ENCODE results near the gene FAM117B.

The FAM117B gene

DNA sequence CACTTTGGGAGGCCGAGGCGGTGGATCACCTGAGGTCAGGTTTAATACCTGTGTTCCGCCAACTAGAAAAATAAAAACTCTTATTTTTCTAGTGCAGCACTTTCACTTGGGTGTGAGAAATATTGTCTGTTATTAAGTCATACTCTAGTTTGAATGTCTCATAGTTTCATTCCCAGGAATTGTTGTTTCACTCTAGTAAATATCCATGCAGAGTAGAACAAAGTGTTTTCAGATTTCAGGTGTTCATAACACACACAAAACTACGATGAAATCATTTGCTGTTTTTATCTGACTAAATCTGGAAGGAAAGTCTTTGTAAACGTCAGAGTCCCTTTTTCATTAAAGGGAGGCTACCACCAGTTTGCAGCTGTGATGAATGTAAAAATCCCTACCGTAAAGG lies 4.0 kb downstream of the FAM117B start:
- DNase-seq (no peak), ATAC-seq (ENCODE audit: insufficient read depth, low read depth) (no peak)
- Histone ChIP-seq H3K9ac (ENCODE audit: low read depth, low read length) (no peak overlapping the region), H3K4me3 (ENCODE audit: low read depth in 1 of 2, low read length in 2 of 2) (no peak overlapping the region), H3K9me3 (ENCODE audit: insufficient read depth, low read length, severe bottlenecking) (no peaks in the 10 kb centered on the region), H3K79me2 (ENCODE audit: insufficient read depth, low read length) (peaks cover 83% of the 10 kb centered on the region), H3K27ac (ENCODE audit: low read length) (no peak overlapping the region), H3K4me1 (ENCODE audit: insufficient read depth, low read length) (peaks cover 77% of the 10 kb centered on the region), H3K36me3 (ENCODE audit: insufficient read depth, low read length) (no peaks in the 10 kb centered on the region), H3K27me3 (ENCODE audit: insufficient read depth, low read length, poor library complexity) (no peaks in the 10 kb centered on the region), H4K20me1 (ENCODE audit: insufficient read depth, low read length) (peaks cover 10% of the 10 kb centered on the region; the same call in 1 of the 2 replicates), H3K4me2 (ENCODE audit: insufficient read depth, low read length) (peak overlapping the region; percentile 29; the same call in 1 of the 2 replicates), H2AFZ (ENCODE audit: low read depth, low read length) (no peak overlapping the region)
- TF ChIP-seq EZH2 (IDR thresholded peaks at IDR 0.05; ENCODE audit: borderline replicate concordance, low read depth, low read length, severe bottlenecking): no peak
- TF ChIP-seq, protein P1, sequence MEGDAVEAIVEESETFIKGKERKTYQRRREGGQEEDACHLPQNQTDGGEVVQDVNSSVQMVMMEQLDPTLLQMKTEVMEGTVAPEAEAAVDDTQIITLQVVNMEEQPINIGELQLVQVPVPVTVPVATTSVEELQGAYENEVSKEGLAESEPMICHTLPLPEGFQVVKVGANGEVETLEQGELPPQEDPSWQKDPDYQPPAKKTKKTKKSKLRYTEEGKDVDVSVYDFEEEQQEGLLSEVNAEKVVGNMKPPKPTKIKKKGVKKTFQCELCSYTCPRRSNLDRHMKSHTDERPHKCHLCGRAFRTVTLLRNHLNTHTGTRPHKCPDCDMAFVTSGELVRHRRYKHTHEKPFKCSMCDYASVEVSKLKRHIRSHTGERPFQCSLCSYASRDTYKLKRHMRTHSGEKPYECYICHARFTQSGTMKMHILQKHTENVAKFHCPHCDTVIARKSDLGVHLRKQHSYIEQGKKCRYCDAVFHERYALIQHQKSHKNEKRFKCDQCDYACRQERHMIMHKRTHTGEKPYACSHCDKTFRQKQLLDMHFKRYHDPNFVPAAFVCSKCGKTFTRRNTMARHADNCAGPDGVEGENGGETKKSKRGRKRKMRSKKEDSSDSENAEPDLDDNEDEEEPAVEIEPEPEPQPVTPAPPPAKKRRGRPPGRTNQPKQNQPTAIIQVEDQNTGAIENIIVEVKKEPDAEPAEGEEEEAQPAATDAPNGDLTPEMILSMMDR (IDR thresholded peaks at IDR 0.05; ENCODE audit: borderline replicate concordance, extremely low read depth, low read length, poor library complexity, severe bottlenecking): no peak

DNA sequence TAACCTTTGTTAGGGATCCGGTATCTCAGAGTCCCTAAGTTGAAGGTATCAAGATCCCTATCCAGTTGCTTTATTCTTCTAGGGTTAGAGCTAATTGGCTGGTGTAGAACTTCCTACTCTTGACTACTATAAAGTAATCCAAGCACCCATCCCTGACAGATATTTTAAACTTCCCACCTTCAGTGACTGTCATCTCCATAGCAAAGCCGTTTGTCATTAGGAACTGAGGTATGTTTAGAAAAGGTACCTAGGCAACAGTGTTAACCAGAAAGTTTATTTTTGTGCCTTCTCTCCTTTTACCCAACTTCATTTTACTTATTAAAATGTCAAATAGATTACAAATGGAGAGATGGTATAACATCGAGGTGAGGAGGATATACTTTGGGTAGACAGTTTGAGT lies 4.5 kb downstream of the FAM117B start:
- H3K27ac ChIP-seq (ENCODE audit: low read length): no peak overlapping the region
- H3K4me3 ChIP-seq (ENCODE audit: low read depth in 1 of 2, low read length in 2 of 2): no peak overlapping the region
- ATAC-seq (ENCODE audit: insufficient read depth, low read depth): no peak
- TF ChIP-seq EZH2 (IDR thresholded peaks at IDR 0.05; ENCODE audit: borderline replicate concordance, low read depth, low read length, severe bottlenecking): no peak
- TF ChIP-seq, protein P1 (IDR thresholded peaks at IDR 0.05; ENCODE audit: borderline replicate concordance, extremely low read depth, low read length, poor library complexity, severe bottlenecking): no peak
- H3K9me3 ChIP-seq (ENCODE audit: insufficient read depth, low read length, severe bottlenecking): no peaks in the 10 kb centered on the region
- no peak for DNase-seq
- H2AFZ ChIP-seq (ENCODE audit: low read depth, low read length): no peak overlapping the region
- no peaks in the 10 kb centered on the region for H3K36me3 ChIP-seq (ENCODE audit: insufficient read depth, low read length)
- H3K4me1 ChIP-seq (ENCODE audit: insufficient read depth, low read length): peaks cover 77% of the 10 kb centered on the region
- H3K9ac ChIP-seq (ENCODE audit: low read depth, low read length): no peak overlapping the region
- peaks cover 88% of the 10 kb centered on the region for H3K79me2 ChIP-seq (ENCODE audit: insufficient read depth, low read length)
- no peaks in the 10 kb centered on the region for H3K27me3 ChIP-seq (ENCODE audit: insufficient read depth, low read length, poor library complexity)
- peaks cover 10% of the 10 kb centered on the region; the same call in 1 of the 2 replicates for H4K20me1 ChIP-seq (ENCODE audit: insufficient read depth, low read length)
- peak overlapping the region; percentile 29; the same call in 1 of the 2 replicates for H3K4me2 ChIP-seq (ENCODE audit: insufficient read depth, low read length)

DNA sequence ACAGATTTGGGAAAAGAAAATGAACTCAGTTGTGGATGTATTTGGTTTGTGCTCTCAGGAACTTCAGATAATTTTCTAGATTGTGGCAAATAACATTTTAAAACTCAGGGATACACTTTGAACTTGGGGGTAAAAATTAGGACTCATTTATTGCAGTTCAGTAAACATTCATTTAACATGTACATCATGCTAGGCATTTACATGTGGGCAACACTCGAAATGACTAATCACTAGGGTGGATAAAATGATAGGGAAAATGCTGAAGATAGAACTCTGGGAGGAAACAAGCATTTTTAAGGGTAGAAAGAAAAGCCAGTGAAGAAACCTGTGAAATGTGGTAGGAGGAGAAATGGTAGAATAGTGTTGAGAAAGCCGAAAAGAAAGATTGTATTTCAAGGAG lies 7.8 kb downstream of the FAM117B start:
- DNase-seq (no peak), ATAC-seq (ENCODE audit: insufficient read depth, low read depth) (no peak)
- Histone ChIP-seq H3K36me3 (ENCODE audit: insufficient read depth, low read length) (no peaks in the 10 kb centered on the region), H3K4me1 (ENCODE audit: insufficient read depth, low read length) (peaks cover 58% of the 10 kb centered on the region), H3K4me3 (ENCODE audit: low read depth in 1 of 2, low read length in 2 of 2) (peak overlapping the region in 1 of 2 experiments; percentile 30; a peak in 2 of 4 replicates), H2AFZ (ENCODE audit: low read depth, low read length) (peak overlapping the region; percentile 38; the same call in 1 of the 2 replicates), H3K9me3 (ENCODE audit: insufficient read depth, low read length, severe bottlenecking) (no peaks in the 10 kb centered on the region), H3K9ac (ENCODE audit: low read depth, low read length) (peak overlapping the region; percentile 36), H3K27me3 (ENCODE audit: insufficient read depth, low read length, poor library complexity) (no peaks in the 10 kb centered on the region), H3K79me2 (ENCODE audit: insufficient read depth, low read length) (peaks cover 94% of the 10 kb centered on the region), H3K4me2 (ENCODE audit: insufficient read depth, low read length) (peak overlapping the region; percentile 51), H3K27ac (ENCODE audit: low read length) (peak overlapping the region; percentile 70), H4K20me1 (ENCODE audit: insufficient read depth, low read length) (peaks cover 8% of the 10 kb centered on the region; the same call in 1 of the 2 replicates)
- TF ChIP-seq, protein P1 (IDR thresholded peaks at IDR 0.05; ENCODE audit: borderline replicate concordance, extremely low read depth, low read length, poor library complexity, severe bottlenecking): no peak
- TF ChIP-seq EZH2 (IDR thresholded peaks at IDR 0.05; ENCODE audit: borderline replicate concordance, low read depth, low read length, severe bottlenecking): no peak
